Large intestine (tissue), 3 donors: Measurements from ENCODE around the gene NHS. TPM values are rescaled to one million over a fixed set of nuclear protein-coding genes. Genes with fewer than 3 reads are reported as not detected.

Experiments
- DNase-seq, 2 donors: peaks; one replicate each; pipeline versions ENCODE4 v3.0.0 to v3.0.0-alpha.2; 2013
- H3K27ac ChIP-seq: one replicate; pipeline ENCODE4 v1.5.1; 2013; ENCODE audit warnings: low read length
- H3K27me3 ChIP-seq: 2 replicates; pipeline ENCODE4 v1.6.1; 2013; ENCODE audit warnings: low read length; ENCODE audit not compliant: control insufficient read depth, insufficient read depth
- H3K36me3 ChIP-seq: 2 replicates; pipeline ENCODE4 v1.6.1; 2013; ENCODE audit warnings: low read length; ENCODE audit not compliant: control insufficient read depth, insufficient read depth
- H3K4me1 ChIP-seq: one replicate; pipeline ENCODE4 v1.6.1; 2013; ENCODE audit warnings: low read length; ENCODE audit not compliant: control insufficient read depth, insufficient read depth
- H3K4me3 ChIP-seq: one replicate; pipeline ENCODE4 v1.5.1; 2013; ENCODE audit warnings: low read length
- H3K9me3 ChIP-seq: one replicate; pipeline ENCODE4 v1.6.1; 2013; ENCODE audit warnings: mild to moderate bottlenecking, low read depth, low read length, moderate library complexity; ENCODE audit not compliant: control insufficient read depth
- WGBS: methylation state at CpG from one replicate; pipeline ENCODE4 v1.1.5; 2013; ENCODE audit warnings: low lambda C conversion rate; ENCODE audit not compliant: insufficient coverage; 5-methylcytosine and 5-hydroxymethylcytosine counted together
- polyA plus RNA-seq: library from polyadenylated mRNA; unstranded; fragments of 120-200 nt; gene quantifications from one replicate; pipeline ENCODE4 v1.2.1, GENCODE V29; 2013

The NHS gene
- polyA plus RNA-seq, 1 donor, result 6.6 TPM

- no peaks in the 10 kb centered on the region for H3K36me3 ChIP-seq
- H3K27ac ChIP-seq, result no peak overlapping the region
- WGBS, result no CpG with 5 or more reads among the region's 4 CpGs
Measured at GRCh38 chrX:17779434-17779833, 404.4 kb downstream of the NHS start.

More at GRCh38 chrX:17779434-17779833, 404.4 kb downstream of the NHS start:
- Histone ChIP-seq H3K9me3 (no peaks in the 10 kb centered on the region), H3K4me1 (no peaks in the 10 kb centered on the region), H3K27me3 (no peaks in the 10 kb centered on the region), H3K4me3 (no peak overlapping the region)
- DNase-seq, result no peak
